ENCODE results near the gene STIMATE.

STIMATE gene

GRCh38 chr3:52897130-52898122, at the start of gene STIMATE:
TSS of gene STIMATE (minus strand) at chr3:52897548. CDS start at chr3:52897450, 98 bp downstream.
- peak; percentile 87 for DNase-seq

GRCh38 chr3:52939600-52939999, 42.3 kb upstream of the STIMATE start:
- no peak for DNase-seq

- peak; percentile 83 for DNase-seq
Measured at GRCh38 chr3:52934630-52935530, 37.5 kb upstream of the STIMATE start.

GRCh38 chr3:52931889-52932288, 34.5 kb upstream of the STIMATE start:
- DNase-seq: no peak

- DNase-seq: no peak
Measured at GRCh38 chr3:52931328-52931727, 34.0 kb upstream of the STIMATE start.

- no peak for DNase-seq
Measured at GRCh38 chr3:52930748-52931147, 33.4 kb upstream of the STIMATE start.

- no peak for DNase-seq
Measured at GRCh38 chr3:52926554-52926953, 29.2 kb upstream of the STIMATE start.

- no peak for DNase-seq
Measured at GRCh38 chr3:52925405-52926313, 28.3 kb upstream of the STIMATE start.

- DNase-seq: no peak
Measured at GRCh38 chr3:52923963-52924362, 26.6 kb upstream of the STIMATE start.

- no peak for DNase-seq
Measured at GRCh38 chr3:52920841-52921240, 23.5 kb upstream of the STIMATE start.

- DNase-seq: peak; percentile 25
Measured at GRCh38 chr3:52917044-52917443, 19.7 kb upstream of the STIMATE start.

GRCh38 chr3:52915294-52915693, 17.9 kb upstream of the STIMATE start:
- no peak for DNase-seq

- no peak for DNase-seq
Measured at GRCh38 chr3:52912885-52913731, 15.8 kb upstream of the STIMATE start.

- DNase-seq: no peak
Measured at GRCh38 chr3:52910823-52911222, 13.5 kb upstream of the STIMATE start.

- DNase-seq: no peak
Measured at GRCh38 chr3:52907497-52907896, 10.1 kb upstream of the STIMATE start.

GRCh38 chr3:52904552-52904951, 7.2 kb upstream of the STIMATE start:
- DNase-seq: no peak

- DNase-seq: no peak
Measured at GRCh38 chr3:52904000-52904399, 6.7 kb upstream of the STIMATE start.

GRCh38 chr3:52896613-52897012, 735 bp downstream of the STIMATE start:
- peak; percentile 27 for DNase-seq

GRCh38 chr3:52896151-52896550, 1.2 kb downstream of the STIMATE start:
- no peak for DNase-seq

- DNase-seq: no peak
Measured at GRCh38 chr3:52895418-52895817, 1.9 kb downstream of the STIMATE start.

- no peak for DNase-seq
Measured at GRCh38 chr3:52894756-52895155, 2.6 kb downstream of the STIMATE start.

Measured in NCI-H82 (cell line).